Thyroid gland (tissue), 4 donors: ENCODE data around the gene NEMP1.

Experiments
- CTCF ChIP-seq, 6 experiments: fragments of 200-600 bp in 3 of 6; fragments of 450-650 bp in 3 of 6; sonication (generic) in 3 of 6; IDR thresholded peaks; one replicate each; pipeline ENCODE4 v1.5.1; 2016 to 2019; ENCODE audit warnings: antibody characterized with exemption in 6 of 6, mild to moderate bottlenecking in 2 of 6, inconsistent platforms in 1 of 6, moderate library complexity in 1 of 6
- POLR2A ChIP-seq, 2 donors: fragments of 450-650 bp; IDR thresholded peaks; one replicate each; pipeline ENCODE4 v1.6.1; 2017; ENCODE audit warnings: antibody characterized with exemption in 2 of 2, mild to moderate bottlenecking in 2 of 2, moderate library complexity in 1 of 2

- TF ChIP-seq CTCF (IDR thresholded peaks at IDR 0.05) (no peak), POLR2A (IDR thresholded peaks at IDR 0.05) (no peak)
These were observed 25.3 kb upstream of the NEMP1 start for GRCh38 chr12:57103856-57104255.
